ENCODE results near the gene YARS2.

YARS2 gene

DNA sequence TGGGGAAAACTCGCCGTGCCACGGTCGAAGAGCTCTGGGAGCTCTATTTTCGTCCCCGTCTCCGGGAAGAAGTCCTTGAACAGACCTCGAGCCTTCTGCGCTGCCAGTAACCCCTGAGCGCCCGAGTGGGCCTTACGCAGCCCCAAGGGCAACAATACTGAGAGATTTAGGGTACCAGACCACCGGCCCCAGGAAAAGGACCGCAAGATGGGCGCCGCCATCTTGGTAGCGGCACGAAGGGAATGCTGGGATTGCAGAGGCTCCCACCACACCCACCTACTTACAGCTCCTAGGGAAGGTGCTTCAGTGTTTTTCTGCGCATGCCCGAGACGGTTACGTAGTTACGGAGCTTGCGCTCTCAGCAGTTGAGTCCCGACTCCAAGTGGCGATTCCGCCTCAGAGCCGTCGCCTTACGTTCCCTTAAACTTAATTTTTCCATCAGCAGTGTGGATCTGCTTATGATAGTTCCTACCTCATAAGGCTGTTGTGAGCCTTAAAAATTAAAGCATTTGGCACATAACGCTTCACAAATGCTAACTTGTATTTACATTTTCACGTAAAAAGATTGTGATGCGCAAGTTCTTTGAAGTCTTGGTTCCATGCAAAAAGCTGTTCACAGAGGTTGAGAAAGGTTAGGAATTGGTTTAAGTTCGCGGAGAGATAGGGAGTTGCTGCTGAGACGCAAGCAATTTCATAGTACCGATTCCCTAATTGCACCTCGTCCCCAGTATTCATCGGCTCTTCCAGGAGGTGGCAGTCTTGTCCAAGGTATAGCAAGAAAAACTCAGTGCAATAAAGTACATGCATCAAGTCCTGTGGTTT, at the start of gene YARS2:
Gene YARS2 (minus strand): TSS at position 244 of the 822 bp plus-strand sequence. CDS start 23 bp downstream, at position 221.
- peak within 1 kb of the TSS; percentile 90 for H3K27ac ChIP-seq (ENCODE audit: low read length)
- peaks cover 8 to 19% of the 10 kb centered on the region in 2 donors for H3K36me3 ChIP-seq (ENCODE audit: control insufficient read depth in 1 of 2, insufficient read depth in 2 of 2, low read length in 2 of 2)
- peaks cover 5 to 24% of the 10 kb centered on the region in 2 donors for H3K4me1 ChIP-seq (ENCODE audit: control insufficient read depth in 1 of 2, insufficient read depth in 2 of 2, low read length in 2 of 2)
- H3K27me3 ChIP-seq (ENCODE audit: low read depth, low read length): no peaks in the 10 kb centered on the region
- H3K9me3 ChIP-seq (ENCODE audit: control insufficient read depth in 1 of 2, low read length in 2 of 2): no peaks in the 10 kb centered on the region
- peak within 1 kb of the TSS; percentile 77 to 99 for H3K4me3 ChIP-seq (ENCODE audit: low read depth in 1 of 2, low read length in 2 of 2)

DNA sequence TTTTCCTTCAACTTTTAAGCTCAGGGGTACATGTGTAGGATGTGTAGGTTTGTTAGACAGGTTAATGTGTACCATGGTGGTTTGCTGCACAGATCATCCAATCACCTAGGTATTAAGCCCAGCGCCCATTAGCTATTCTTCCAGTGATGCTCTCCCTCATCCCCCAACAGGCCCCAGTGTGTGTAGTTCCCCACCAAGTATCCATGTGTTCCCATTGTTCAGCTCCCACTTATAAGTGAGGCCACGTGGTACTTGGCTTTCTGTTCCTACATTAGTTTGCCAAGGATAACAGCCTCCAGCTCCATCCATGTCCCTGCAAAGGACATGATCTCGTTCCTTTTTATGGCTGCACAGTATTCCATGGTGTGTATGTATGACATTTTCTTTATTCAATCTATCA, 48.6 kb upstream of the YARS2 start:
- Histone ChIP-seq H3K27me3 (ENCODE audit: low read depth, low read length) (no peaks in the 10 kb centered on the region), H3K9me3 (ENCODE audit: control insufficient read depth in 1 of 2, low read length in 2 of 2) (no peaks in the 10 kb centered on the region), H3K36me3 (ENCODE audit: control insufficient read depth in 1 of 2, insufficient read depth in 2 of 2, low read length in 2 of 2) (peaks cover 3 to 5% of the 10 kb centered on the region in 2 donors), H3K4me1 (ENCODE audit: control insufficient read depth in 1 of 2, insufficient read depth in 2 of 2, low read length in 2 of 2) (no peaks in the 10 kb centered on the region), H3K4me3 (ENCODE audit: low read depth in 1 of 2, low read length in 2 of 2) (no peak overlapping the region), H3K27ac (ENCODE audit: low read length) (no peak overlapping the region)

DNA sequence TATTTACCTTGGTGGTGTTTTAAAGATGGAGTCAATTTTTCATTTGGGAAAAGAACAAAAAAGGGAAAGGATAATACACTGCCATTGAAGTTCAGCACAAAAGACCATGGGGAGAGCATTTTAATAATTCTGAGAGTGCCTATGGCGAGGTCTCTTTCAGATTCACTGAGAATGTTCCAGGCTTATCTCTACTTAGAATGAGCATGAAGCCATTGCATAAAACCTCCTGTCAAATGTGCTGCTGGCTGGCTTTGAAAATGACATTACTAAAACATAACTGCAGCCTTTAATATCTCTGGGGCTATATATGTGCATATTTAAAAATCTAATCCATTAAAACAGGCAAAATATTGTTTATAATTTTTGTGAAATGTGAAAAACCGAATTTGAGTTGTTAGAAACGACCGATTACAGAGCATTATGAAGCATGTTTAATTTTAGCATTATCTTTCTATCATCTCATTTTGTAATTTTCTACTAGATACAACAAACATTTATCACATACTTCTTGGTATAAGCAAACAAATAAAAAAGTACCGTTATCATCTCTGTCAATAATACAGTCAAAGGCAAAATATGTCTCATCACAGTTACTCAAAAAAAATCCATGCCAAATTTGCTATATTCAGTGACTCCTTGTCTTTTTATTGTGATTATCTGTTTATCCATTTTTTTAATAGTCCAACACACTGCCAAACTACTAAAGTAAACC, 45.7 kb upstream of the YARS2 start:
- H3K4me3 ChIP-seq (ENCODE audit: low read depth in 1 of 2, low read length in 2 of 2): no peak overlapping the region
- H3K27me3 ChIP-seq (ENCODE audit: low read depth, low read length): no peaks in the 10 kb centered on the region
- H3K36me3 ChIP-seq (ENCODE audit: control insufficient read depth in 1 of 2, insufficient read depth in 2 of 2, low read length in 2 of 2): peaks cover 3 to 5% of the 10 kb centered on the region in 2 donors
- H3K9me3 ChIP-seq (ENCODE audit: control insufficient read depth in 1 of 2, low read length in 2 of 2): no peaks in the 10 kb centered on the region
- H3K4me1 ChIP-seq (ENCODE audit: control insufficient read depth in 1 of 2, insufficient read depth in 2 of 2, low read length in 2 of 2): no peaks in the 10 kb centered on the region
- H3K27ac ChIP-seq (ENCODE audit: low read length): no peak overlapping the region

DNA sequence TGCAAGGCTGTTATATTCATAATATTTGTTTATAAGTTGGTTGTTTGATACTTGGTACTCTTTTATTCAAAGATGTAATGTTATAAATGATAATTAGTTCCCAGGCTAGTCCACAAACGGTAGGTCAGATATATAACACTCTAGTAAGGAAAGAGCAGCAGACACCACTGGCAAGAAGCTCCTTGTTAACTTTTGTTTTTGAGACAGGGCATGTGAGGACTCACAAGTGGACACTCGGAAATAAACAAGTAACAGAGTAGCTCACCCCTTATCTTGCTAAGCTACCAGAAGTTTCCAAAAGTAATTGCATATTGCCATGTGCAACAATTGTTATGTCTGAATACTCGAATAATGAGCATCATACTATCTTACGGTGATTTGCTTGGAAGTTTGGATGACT, 38.6 kb upstream of the YARS2 start:
- Histone ChIP-seq H3K4me1 (ENCODE audit: control insufficient read depth in 1 of 2, insufficient read depth in 2 of 2, low read length in 2 of 2) (no peaks in the 10 kb centered on the region), H3K27ac (ENCODE audit: low read length) (no peak overlapping the region), H3K9me3 (ENCODE audit: control insufficient read depth in 1 of 2, low read length in 2 of 2) (no peaks in the 10 kb centered on the region), H3K4me3 (ENCODE audit: low read depth in 1 of 2, low read length in 2 of 2) (no peak overlapping the region), H3K36me3 (ENCODE audit: control insufficient read depth in 1 of 2, insufficient read depth in 2 of 2, low read length in 2 of 2) (peaks cover 8% of the 10 kb centered on the region in 2 donors), H3K27me3 (ENCODE audit: low read depth, low read length) (no peaks in the 10 kb centered on the region)

DNA sequence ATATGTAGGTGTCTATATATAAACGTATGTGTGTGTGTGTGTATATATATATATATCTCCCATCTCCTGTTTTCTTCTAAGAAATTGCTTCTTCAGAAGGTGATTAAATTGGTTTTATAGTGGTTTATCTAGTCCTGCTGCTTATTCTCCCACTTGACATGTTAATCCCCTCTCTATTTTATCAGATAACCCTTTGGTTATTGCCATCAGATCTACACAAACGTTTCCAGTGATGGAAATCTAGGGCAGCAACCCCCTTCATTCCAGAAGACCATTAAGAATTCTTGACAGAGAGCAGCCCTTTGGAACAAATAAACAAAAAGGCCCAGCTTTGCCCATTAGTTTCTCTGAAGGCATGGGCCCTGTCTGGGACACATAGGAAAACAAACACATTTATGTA, 34.2 kb upstream of the YARS2 start:
- Histone ChIP-seq H3K27ac (ENCODE audit: low read length) (no peak overlapping the region), H3K36me3 (ENCODE audit: control insufficient read depth in 1 of 2, insufficient read depth in 2 of 2, low read length in 2 of 2) (peaks cover 3 to 4% of the 10 kb centered on the region in 2 donors), H3K9me3 (ENCODE audit: control insufficient read depth in 1 of 2, low read length in 2 of 2) (no peaks in the 10 kb centered on the region), H3K4me1 (ENCODE audit: control insufficient read depth in 1 of 2, insufficient read depth in 2 of 2, low read length in 2 of 2) (no peaks in the 10 kb centered on the region), H3K27me3 (ENCODE audit: low read depth, low read length) (no peaks in the 10 kb centered on the region), H3K4me3 (ENCODE audit: low read depth in 1 of 2, low read length in 2 of 2) (no peak overlapping the region)

DNA sequence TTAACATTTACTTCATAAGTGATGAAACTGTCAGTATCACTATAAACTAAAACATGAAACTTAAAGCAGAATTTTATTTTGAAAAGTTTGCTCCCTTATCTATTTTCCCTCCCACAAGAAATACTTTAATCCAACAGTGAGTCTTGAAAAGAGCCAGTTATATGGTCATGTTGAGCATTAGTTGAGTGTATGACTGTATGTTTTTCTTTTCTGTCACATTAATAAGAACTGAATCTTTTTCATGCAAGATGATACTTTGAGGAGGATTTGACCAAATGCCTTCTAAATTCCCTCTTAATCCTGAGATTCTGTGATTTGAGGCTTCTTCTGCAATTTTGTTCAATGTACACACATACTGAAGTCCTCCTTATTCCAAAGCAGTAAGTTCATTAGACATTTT, 33.7 kb upstream of the YARS2 start:
- Histone ChIP-seq H3K4me1 (ENCODE audit: control insufficient read depth in 1 of 2, insufficient read depth in 2 of 2, low read length in 2 of 2) (no peaks in the 10 kb centered on the region), H3K4me3 (ENCODE audit: low read depth in 1 of 2, low read length in 2 of 2) (no peak overlapping the region), H3K27me3 (ENCODE audit: low read depth, low read length) (no peaks in the 10 kb centered on the region), H3K9me3 (ENCODE audit: control insufficient read depth in 1 of 2, low read length in 2 of 2) (no peaks in the 10 kb centered on the region), H3K27ac (ENCODE audit: low read length) (no peak overlapping the region), H3K36me3 (ENCODE audit: control insufficient read depth in 1 of 2, insufficient read depth in 2 of 2, low read length in 2 of 2) (peaks cover 3 to 4% of the 10 kb centered on the region in 2 donors)

DNA sequence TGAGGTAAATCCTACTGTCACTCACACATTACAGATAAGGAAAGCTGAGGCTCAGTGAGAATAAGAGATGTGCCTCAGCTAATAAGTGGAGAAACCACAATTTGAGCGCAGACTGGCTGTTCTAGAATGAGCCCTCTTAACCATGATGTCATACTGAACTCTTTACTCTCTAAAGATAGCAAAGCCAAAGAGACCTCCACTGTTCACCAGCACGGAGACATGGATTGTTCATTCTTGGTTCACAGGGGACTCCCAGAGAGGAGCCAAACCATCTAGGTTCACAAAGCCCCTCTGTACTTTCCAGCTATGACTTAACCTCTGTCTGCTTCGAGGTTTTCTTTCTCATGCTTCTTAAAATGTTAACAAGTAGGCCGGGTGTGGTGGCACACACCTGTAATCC, 32.7 kb upstream of the YARS2 start:
- no peaks in the 10 kb centered on the region for H3K9me3 ChIP-seq (ENCODE audit: control insufficient read depth in 1 of 2, low read length in 2 of 2)
- peaks cover 3 to 4% of the 10 kb centered on the region in 2 donors for H3K36me3 ChIP-seq (ENCODE audit: control insufficient read depth in 1 of 2, insufficient read depth in 2 of 2, low read length in 2 of 2)
- H3K4me3 ChIP-seq (ENCODE audit: low read depth in 1 of 2, low read length in 2 of 2): no peak overlapping the region
- no peaks in the 10 kb centered on the region for H3K27me3 ChIP-seq (ENCODE audit: low read depth, low read length)
- no peaks in the 10 kb centered on the region for H3K4me1 ChIP-seq (ENCODE audit: control insufficient read depth in 1 of 2, insufficient read depth in 2 of 2, low read length in 2 of 2)
- no peak overlapping the region for H3K27ac ChIP-seq (ENCODE audit: low read length)

DNA sequence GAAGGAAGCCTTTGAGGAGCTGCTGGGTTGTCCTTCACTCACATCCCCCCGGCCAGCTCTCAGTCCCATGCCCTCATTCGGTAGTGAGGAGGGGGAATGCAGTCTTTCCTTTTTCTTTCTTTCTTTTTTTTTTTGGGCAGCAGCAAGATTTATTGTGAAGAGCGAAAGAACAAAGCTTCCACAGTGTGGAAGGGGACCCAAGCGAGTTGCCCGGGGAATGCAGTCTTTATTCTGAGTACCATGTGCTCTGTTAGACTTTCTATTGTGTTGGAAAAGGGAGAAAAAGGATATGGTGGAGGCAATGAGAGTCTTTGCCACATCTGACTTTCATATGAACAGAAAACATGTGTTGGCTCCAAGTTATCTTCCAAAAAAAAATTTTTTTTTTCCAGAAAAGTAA, 29.9 kb upstream of the YARS2 start:
- H3K27me3 ChIP-seq (ENCODE audit: low read depth, low read length): no peaks in the 10 kb centered on the region
- H3K4me1 ChIP-seq (ENCODE audit: control insufficient read depth in 1 of 2, insufficient read depth in 2 of 2, low read length in 2 of 2): no peaks in the 10 kb centered on the region
- H3K36me3 ChIP-seq (ENCODE audit: control insufficient read depth in 1 of 2, insufficient read depth in 2 of 2, low read length in 2 of 2): peaks cover 0 to 4% of the 10 kb centered on the region in 2 donors
- H3K4me3 ChIP-seq (ENCODE audit: low read depth in 1 of 2, low read length in 2 of 2): no peak overlapping the region
- no peaks in the 10 kb centered on the region for H3K9me3 ChIP-seq (ENCODE audit: control insufficient read depth in 1 of 2, low read length in 2 of 2)
- H3K27ac ChIP-seq (ENCODE audit: low read length): no peak overlapping the region

DNA sequence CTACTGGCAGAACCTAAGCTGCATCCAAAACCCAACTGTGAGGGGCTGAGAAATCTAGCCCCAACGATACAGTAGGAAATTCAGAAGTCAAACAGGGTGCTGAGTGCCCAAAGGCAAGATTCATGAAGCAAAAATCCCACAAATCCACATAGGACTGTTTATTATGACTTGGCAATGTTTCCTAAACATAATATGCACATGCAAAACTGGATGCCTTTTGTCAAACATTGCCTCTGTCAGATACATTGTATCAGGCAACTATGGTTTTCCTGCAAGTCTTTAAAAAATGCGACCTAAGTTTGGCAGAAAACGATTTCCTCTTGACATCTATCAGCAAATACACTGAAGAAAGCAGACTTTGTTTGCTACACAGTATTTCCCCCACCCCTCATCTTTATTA, 27.3 kb upstream of the YARS2 start:
- Histone ChIP-seq H3K36me3 (ENCODE audit: control insufficient read depth in 1 of 2, insufficient read depth in 2 of 2, low read length in 2 of 2) (no peaks in the 10 kb centered on the region), H3K9me3 (ENCODE audit: control insufficient read depth in 1 of 2, low read length in 2 of 2) (no peaks in the 10 kb centered on the region), H3K4me1 (ENCODE audit: control insufficient read depth in 1 of 2, insufficient read depth in 2 of 2, low read length in 2 of 2) (no peaks in the 10 kb centered on the region), H3K27me3 (ENCODE audit: low read depth, low read length) (no peaks in the 10 kb centered on the region), H3K27ac (ENCODE audit: low read length) (no peak overlapping the region), H3K4me3 (ENCODE audit: low read depth in 1 of 2, low read length in 2 of 2) (no peak overlapping the region)

DNA sequence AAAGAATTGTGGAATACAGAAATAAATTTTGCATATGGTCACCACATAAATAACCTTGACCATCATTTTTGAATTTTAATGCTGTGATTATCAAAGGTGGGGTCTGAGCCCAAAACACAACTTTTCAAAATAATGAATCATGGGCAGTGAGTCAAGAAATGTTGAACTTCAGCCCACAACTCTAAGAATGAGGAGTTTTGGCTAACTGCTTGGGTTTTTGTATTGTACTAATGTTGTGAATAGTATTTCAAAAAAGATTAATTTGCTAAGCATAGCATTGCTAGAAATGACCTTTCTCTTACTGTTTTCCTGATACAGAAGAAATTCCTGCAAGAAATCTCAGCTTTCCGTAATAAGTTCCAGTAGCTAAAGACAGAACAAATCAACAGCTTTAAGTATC, 24.4 kb upstream of the YARS2 start:
- H3K4me3 ChIP-seq (ENCODE audit: low read depth in 1 of 2, low read length in 2 of 2): no peak overlapping the region
- H3K9me3 ChIP-seq (ENCODE audit: control insufficient read depth in 1 of 2, low read length in 2 of 2): no peaks in the 10 kb centered on the region

DNA sequence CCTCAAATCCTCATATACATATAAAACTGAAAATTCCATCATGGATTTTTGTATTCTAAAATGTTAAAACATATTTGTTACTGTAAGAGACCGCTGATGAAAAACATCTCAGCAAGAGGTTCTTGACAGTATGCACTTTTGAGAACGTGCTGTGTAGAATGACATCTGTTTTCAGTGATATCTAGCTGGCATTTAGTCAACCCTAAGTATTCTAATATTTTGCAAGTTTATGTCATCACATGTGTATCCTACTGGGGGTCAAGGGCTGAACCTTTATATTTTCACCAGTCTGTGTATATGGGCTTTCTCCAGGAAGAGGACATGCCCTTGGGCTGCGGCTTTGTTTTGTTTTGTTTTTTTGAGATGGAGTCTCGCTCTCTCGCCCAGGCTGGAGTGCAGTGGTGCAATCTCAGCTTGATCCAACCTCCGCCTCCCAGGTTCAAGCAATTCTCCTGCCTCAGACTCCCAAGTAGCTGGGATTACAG, 22.0 kb upstream of the YARS2 start:
- Histone ChIP-seq H3K4me3 (ENCODE audit: low read depth in 1 of 2, low read length in 2 of 2) (no peak overlapping the region), H3K4me1 (ENCODE audit: control insufficient read depth in 1 of 2, insufficient read depth in 2 of 2, low read length in 2 of 2) (no peaks in the 10 kb centered on the region), H3K27me3 (ENCODE audit: low read depth, low read length) (no peaks in the 10 kb centered on the region), H3K9me3 (ENCODE audit: control insufficient read depth in 1 of 2, low read length in 2 of 2) (no peaks in the 10 kb centered on the region), H3K27ac (ENCODE audit: low read length) (no peak overlapping the region), H3K36me3 (ENCODE audit: control insufficient read depth in 1 of 2, insufficient read depth in 2 of 2, low read length in 2 of 2) (no peaks in the 10 kb centered on the region)

More for the DNA sequence above, 24.4 kb upstream of the YARS2 start:
- Histone ChIP-seq H3K27ac (ENCODE audit: low read length) (no peak overlapping the region), H3K36me3 (ENCODE audit: control insufficient read depth in 1 of 2, insufficient read depth in 2 of 2, low read length in 2 of 2) (no peaks in the 10 kb centered on the region), H3K27me3 (ENCODE audit: low read depth, low read length) (no peaks in the 10 kb centered on the region), H3K4me1 (ENCODE audit: control insufficient read depth in 1 of 2, insufficient read depth in 2 of 2, low read length in 2 of 2) (no peaks in the 10 kb centered on the region)

All from muscle layer of duodenum (tissue), 2 donors.